Ovary (tissue), 9 donors: Measurements from ENCODE around the gene TSEN15. TPM values are rescaled to one million over a fixed set of nuclear protein-coding genes. Genes with fewer than 3 reads are reported as not detected.

ENCODE experiments used
- DNase-seq, 5 donors: peaks; one replicate each; pipeline ENCODE4 v3.0.0-alpha.2; 2019 to 2020
- H3K27ac ChIP-seq, 2 donors: fragments of 200-600 bp; one replicate each; pipeline versions ENCODE4 v1.5.1 to v1.8.0; 2019 to 2022
- H3K27me3 ChIP-seq: fragments of 200-600 bp; one replicate; pipeline ENCODE4 v1.8.0; 2022
- H3K36me3 ChIP-seq: fragments of 200-600 bp; sonication (generic); one replicate; pipeline ENCODE4 v1.5.1; 2019
- H3K4me1 ChIP-seq: one replicate; pipeline ENCODE4 v1.8.1; 2013; ENCODE audit warnings: mild to moderate bottlenecking, moderate library complexity; ENCODE audit not compliant: insufficient read depth
- H3K4me3 ChIP-seq: fragments of 200-600 bp; sonication (generic); one replicate; pipeline ENCODE4 v1.5.1; 2017
- H3K9me3 ChIP-seq, 2 donors: fragments of 200-600 bp in 1 of 2; sonication (generic) in 1 of 2; one replicate each; pipeline versions ENCODE4 v1.5.1 to v1.8.1; 2013 to 2019; ENCODE audit warnings: mild to moderate bottlenecking in 1 of 2, moderate library complexity in 1 of 2
- CTCF ChIP-seq, 3 donors: fragments of 450-650 bp in 2 of 3; fragments of 200-600 bp in 1 of 3; IDR thresholded peaks; one replicate each; pipeline versions ENCODE4 v1.5.1 to v1.8.0; 2016 to 2022; ENCODE audit warnings: antibody characterized with exemption in 3 of 3, mild to moderate bottlenecking in 1 of 3
- EP300 ChIP-seq: sonication (generic); formaldehyde crosslinking; IDR thresholded peaks from one replicate; pipeline ENCODE4 v1.6.1; 2017; ENCODE audit warnings: antibody characterized with exemption
- POLR2A ChIP-seq: fragments of 450-650 bp; IDR thresholded peaks from one replicate; pipeline ENCODE4 v1.6.1; 2017; ENCODE audit warnings: antibody characterized with exemption, mild to moderate bottlenecking, moderate library complexity
- WGBS, 3 donors: extraction: QIAGEN DNeasy Blood & Tissue Kit in 1 of 3; methylation state at CpG; one replicate each; pipeline versions ENCODE4 v1.1.5 to v1.1.7; 2013 to 2017; 5-methylcytosine and 5-hydroxymethylcytosine counted together
- intact Hi-C, 4 donors: fragments of 100-400 bp; cut with DNase I; formaldehyde crosslinking; loops; one replicate each; pipeline versions ENCODE4 v1.11.0 to v1.15.1; 2022 to 2023
- polyA plus RNA-seq, 2 donors: library from polyadenylated mRNA; stranded (reverse); fragments of 200-250 nt in 1 of 2; fragments of 350-450 nt in 1 of 2; fragmentation: Illumina TruSeq in 1 of 2; extraction: RNeasy Lipid Tissue Mini Kit (QIAGEN cat#74804) in 1 of 2; gene quantifications; one replicate each; pipeline ENCODE4 v1.2.3, GENCODE V29; 2013 to 2014
- total RNA-seq, 7 donors: library from RNA; depleted of rRNA in 2 of 7; stranded (reverse); fragments of >200 nt in 2 of 7; fragmentation: NEBNext Ultra II Directional in 3 of 7; extraction: Animal tissue kit (Norgen Biotek cat#: 25700) in 3 of 7; gene quantifications; one replicate each; pipeline versions ENCODE4 v1.1.0 to v1.2.4, GENCODE V29; 2016 to 2023
- donor health status: DM: no; HTN: no; CAD: no; lungs with moderate emphysema.
- donor health status: DM: no; HTN: no; CAD: no.
- donor health status: Bipolar disorder and iron deficiency.
- donor health status: DM: yes; HTN: yes; CAD: no.
- donor health status: DM: no; HTN: no; CAD: no.
- donor health status: DM: yes; HTN: yes; CAD: no.

Gene TSEN15
- total and polyA plus RNA-seq, 9 donors, result 12.7 to 54.1 (median 18.2) TPM

- TF ChIP-seq CTCF (IDR thresholded peaks at IDR 0.05) (no peak), POLR2A (no peak), EP300 (no peak)
- Histone ChIP-seq H3K4me3 (peak overlapping the region; percentile 81), H3K4me1 (peaks cover 4% of the 10 kb centered on the region), H3K27ac (peak overlapping the region in 1 of 2 donors; percentile 52), H3K36me3 (no peaks in the 10 kb centered on the region), H3K9me3 (no peaks in the 10 kb centered on the region), H3K27me3 (no peaks in the 10 kb centered on the region)
- no peak for DNase-seq
- intact Hi-C loops, result no loop called here
- WGBS, 3 donors, result 1% methylated on average over 6 of the region's 6 CpGs
Measured at GRCh38 chr1:184051138-184051484, 419 bp upstream of the TSEN15 start.

- intact Hi-C loops, result no loop called here
Measured at GRCh38 chr1:184052194-184052559, 647 bp downstream of the TSEN15 start.

GRCh38 chr1:184052750-184053149, 1.2 kb downstream of the TSEN15 start:
- TF ChIP-seq CTCF (IDR thresholded peaks at IDR 0.05), result no peak
- no peak for TF ChIP-seq POLR2A
- TF ChIP-seq EP300, result no peak
- 72 to 89% (median 76%) methylated on average over 3 of the region's 3 CpGs for WGBS, 3 donors
- H3K27me3 ChIP-seq, result no peaks in the 10 kb centered on the region
- intact Hi-C loops, result no loop called here
- no peaks in the 10 kb centered on the region for H3K36me3 ChIP-seq
- peaks cover 4% of the 10 kb centered on the region for H3K4me1 ChIP-seq
- H3K9me3 ChIP-seq, result no peaks in the 10 kb centered on the region
- DNase-seq, result no peak
- H3K4me3 ChIP-seq, result no peak overlapping the region
- H3K27ac ChIP-seq, result no peak overlapping the region

More at GRCh38 chr1:184052194-184052559, 647 bp downstream of the TSEN15 start:
- Histone ChIP-seq H3K36me3 (no peaks in the 10 kb centered on the region), H3K9me3 (no peaks in the 10 kb centered on the region), H3K27me3 (no peaks in the 10 kb centered on the region), H3K4me1 (peaks cover 4% of the 10 kb centered on the region), H3K4me3 (peak overlapping the region; percentile 81), H3K27ac (no peak overlapping the region)
- DNase-seq, result no peak
- TF ChIP-seq EP300, result no peak
- no peak for TF ChIP-seq POLR2A
- no peak for TF ChIP-seq CTCF (IDR thresholded peaks at IDR 0.05)
- WGBS, 3 donors, result 2 to 4% (median 2%) methylated on average over 7 of the region's 7 CpGs

- intact Hi-C loops, result no loop called here
Measured at GRCh38 chr1:184053881-184054280, 2.4 kb downstream of the TSEN15 start.

More at GRCh38 chr1:184053881-184054280, 2.4 kb downstream of the TSEN15 start:
- Histone ChIP-seq H3K4me1 (peaks cover 4% of the 10 kb centered on the region), H3K27ac (no peak overlapping the region), H3K4me3 (no peak overlapping the region), H3K27me3 (no peaks in the 10 kb centered on the region), H3K9me3 (no peaks in the 10 kb centered on the region), H3K36me3 (no peaks in the 10 kb centered on the region)
- TF ChIP-seq CTCF (IDR thresholded peaks at IDR 0.05), result no peak
- TF ChIP-seq POLR2A, result no peak
- TF ChIP-seq EP300, result no peak
- no peak for DNase-seq
